B cell (primary cell): ENCODE measurements around the gene RAB27A.

Experiments
- EZH2 ChIP-seq: IDR thresholded peaks from 2 replicates; pipeline ENCODE4 v1.6.1; 2012; ENCODE audit warnings: borderline replicate concordance, low read depth, mild to moderate bottlenecking, moderate library complexity, low read length; ENCODE audit not compliant: insufficient read depth, poor library complexity, severe bottlenecking
- TF ChIP-seq, protein P1 (sequence below): fragments of 200-600 bp; IDR thresholded peaks from one replicate; pipeline ENCODE4 v1.8.0; 2022; ENCODE audit warnings: antibody characterized with exemption, mild to moderate bottlenecking

DNA sequence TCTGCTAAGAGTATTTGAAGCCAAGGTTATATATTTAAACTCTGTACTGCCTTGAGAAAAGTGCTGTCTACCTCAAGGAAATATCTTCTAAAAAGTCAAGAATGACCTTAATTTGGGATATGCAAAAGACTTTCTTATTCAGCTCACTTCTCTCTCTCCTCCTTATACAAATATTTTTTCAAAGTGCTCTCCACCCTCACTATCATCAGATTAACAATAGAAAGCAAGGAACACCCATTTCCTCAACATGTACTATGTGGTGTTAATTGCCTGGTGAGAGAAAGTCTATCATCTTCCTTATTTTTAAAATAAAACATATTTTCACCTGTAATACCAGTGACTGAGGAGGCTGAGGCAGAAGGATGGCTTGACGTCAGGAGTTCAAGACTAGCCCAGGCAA, 48.4 kb downstream of the RAB27A start:
- TF ChIP-seq, protein P1, sequence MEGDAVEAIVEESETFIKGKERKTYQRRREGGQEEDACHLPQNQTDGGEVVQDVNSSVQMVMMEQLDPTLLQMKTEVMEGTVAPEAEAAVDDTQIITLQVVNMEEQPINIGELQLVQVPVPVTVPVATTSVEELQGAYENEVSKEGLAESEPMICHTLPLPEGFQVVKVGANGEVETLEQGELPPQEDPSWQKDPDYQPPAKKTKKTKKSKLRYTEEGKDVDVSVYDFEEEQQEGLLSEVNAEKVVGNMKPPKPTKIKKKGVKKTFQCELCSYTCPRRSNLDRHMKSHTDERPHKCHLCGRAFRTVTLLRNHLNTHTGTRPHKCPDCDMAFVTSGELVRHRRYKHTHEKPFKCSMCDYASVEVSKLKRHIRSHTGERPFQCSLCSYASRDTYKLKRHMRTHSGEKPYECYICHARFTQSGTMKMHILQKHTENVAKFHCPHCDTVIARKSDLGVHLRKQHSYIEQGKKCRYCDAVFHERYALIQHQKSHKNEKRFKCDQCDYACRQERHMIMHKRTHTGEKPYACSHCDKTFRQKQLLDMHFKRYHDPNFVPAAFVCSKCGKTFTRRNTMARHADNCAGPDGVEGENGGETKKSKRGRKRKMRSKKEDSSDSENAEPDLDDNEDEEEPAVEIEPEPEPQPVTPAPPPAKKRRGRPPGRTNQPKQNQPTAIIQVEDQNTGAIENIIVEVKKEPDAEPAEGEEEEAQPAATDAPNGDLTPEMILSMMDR: no peak
- no peak for TF ChIP-seq EZH2
